Subcutaneous adipose tissue (tissue), 4 donors: ENCODE measurements around the gene ZNF474. TPM values are rescaled to one million over a fixed set of nuclear protein-coding genes. Genes with fewer than 3 reads are reported as not detected.

ENCODE experiments used
- CTCF ChIP-seq: fragments of 450-650 bp; IDR thresholded peaks from one replicate; pipeline ENCODE4 v1.5.1; 2016; ENCODE audit warnings: low read depth, mild to moderate bottlenecking, control low read depth, antibody characterized with exemption, moderate library complexity
- total RNA-seq, 4 donors: library from RNA; depleted of rRNA; stranded (reverse); fragments of >200 nt; gene quantifications; one replicate each; pipeline ENCODE4 v1.1.0, GENCODE V29; 2016

ZNF474 gene
- total RNA-seq, 4 donors from 2014 or later: 0.44 TPM; not detected in 3

GRCh38 chr5:122183788-122184170 lies 54.4 kb downstream of the ZNF474 start:
- TF ChIP-seq CTCF: no peak

GRCh38 chr5:122184676-122185255 lies 55.4 kb downstream of the ZNF474 start:
- no peak for TF ChIP-seq CTCF

GRCh38 chr5:122187426-122187825 lies 58.1 kb downstream of the ZNF474 start:
- no peak for TF ChIP-seq CTCF

- TF ChIP-seq CTCF: no peak
These were observed 60.8 kb downstream of the ZNF474 start for GRCh38 chr5:122190156-122190555.

- TF ChIP-seq CTCF: no peak
These were observed 63.5 kb downstream of the ZNF474 start for GRCh38 chr5:122192497-122193496.

- TF ChIP-seq CTCF: no peak
These were observed 66.6 kb downstream of the ZNF474 start for GRCh38 chr5:122195802-122196394.

GRCh38 chr5:122199146-122199545 lies 69.8 kb downstream of the ZNF474 start:
- no peak for TF ChIP-seq CTCF
